HCT116 (cell line): ENCODE data around the gene SEMA4C. TPM values are rescaled to one million over a fixed set of nuclear protein-coding genes. Genes with fewer than 3 reads are reported as not detected.

Source experiments
- ATAC-seq: fragments of 200-7000 bp; cut with Tn5 transposase; 2 replicates; pipeline ENCODE4 v1.9.1; 2020; ENCODE audit warnings: mild to moderate bottlenecking, moderate library complexity
- BruUV-seq: library from RNA; stranded (reverse); fragments of 400-500 nt; replicated peaks from 2 replicates; lab custom pipeline; 2021; lab: Mats Ljungman, UMichigan
- CTCF ChIA-PET: fragments of 300-600 bp; sonication (Branson Sonifier 250); formaldehyde crosslinking; loops from one replicate; lab custom pipeline; 2021; ENCODE audit warnings: antibody characterized with exemption; lab: Charles Lee
- POLR2A ChIA-PET: fragments of 300-600, 350-600 bp; sonication (Branson Sonifier 250); formaldehyde crosslinking; loops from one replicate; lab custom pipeline; 2021; ENCODE audit warnings: antibody characterized with exemption; lab: Charles Lee
- RAD21 ChIA-PET, 2 experiments: fragments of 300-600 bp; sonication (Branson Sonifier 250); formaldehyde crosslinking; loops; one replicate each; lab custom pipeline; 2023; ENCODE audit warnings: low total read pairs in 2 of 2; ENCODE audit not compliant: uncharacterized antibody in 2 of 2, unreplicated experiment in 2 of 2, low non-redundant PET in 1 of 2; lab: Charles Lee
- DNase-seq: peaks from one replicate; pipeline ENCODE4 v3.0.0-alpha.2; 2010; ENCODE audit warnings: low read depth, low spot score
- H2AFZ ChIP-seq: fragments of 200-600 bp; shearing (Covaris generic), sonication (generic); 2 replicates; pipeline ENCODE4 v1.6.1; 2017; ENCODE audit warnings: low read depth, mixed run types, mixed read lengths, antibody characterized with exemption, low read length; ENCODE audit not compliant: poor library complexity, severe bottlenecking
- H3K27ac ChIP-seq: 2 replicates; pipeline ENCODE4 v1.5.1; 2012; ENCODE audit warnings: low read depth, low read length
- H3K27me3 ChIP-seq: fragments of 200-600 bp; sonication (generic); 2 replicates; pipeline ENCODE4 v1.6.1; 2016; ENCODE audit warnings: mixed run types, low read length, mixed read lengths; ENCODE audit not compliant: insufficient read depth
- H3K36me3 ChIP-seq, 2 experiments: fragments of 200-500 bp in 1 of 2; fragments of 200-600 bp in 1 of 2; sonication (Bioruptor generic) in 1 of 2; sonication (generic) in 1 of 2; 2 replicates each; pipeline versions ENCODE4 v1.5.1 to v1.6.1; 2014 to 2016; ENCODE audit warnings: low read length in 2 of 2, inconsistent platforms in 1 of 2, mixed read lengths in 1 of 2, mixed run types in 1 of 2; ENCODE audit not compliant: insufficient read depth in 2 of 2, control insufficient read depth in 1 of 2
- H3K4me1 ChIP-seq, 2 experiments: fragments of 200-600 bp in 1 of 2; sonication (generic) in 1 of 2; 2 replicates each; pipeline versions ENCODE4 v1.5.1 to v1.6.1; 2012 to 2017; ENCODE audit warnings: low read length in 2 of 2, inconsistent platforms in 1 of 2, mild to moderate bottlenecking in 1 of 2, mixed read lengths in 1 of 2, mixed run types in 1 of 2, moderate library complexity in 1 of 2; ENCODE audit not compliant: insufficient read depth in 2 of 2, control insufficient read depth in 1 of 2
- H3K4me2 ChIP-seq: fragments of 200-600 bp; sonication (generic); 2 replicates; pipeline ENCODE4 v1.6.1; 2017; ENCODE audit warnings: mixed run types, low read length, mixed read lengths
- H3K4me3 ChIP-seq, 2 experiments: fragments of 200-600 bp in 1 of 2; sonication (generic) in 1 of 2; replicated peaks in 1 of 2; 2 replicates each; pipeline ENCODE4 v1.5.1; 2011 to 2016; ENCODE audit warnings: low read length in 2 of 2, control low read depth in 1 of 2, low read depth in 1 of 2, mild to moderate bottlenecking in 1 of 2, mixed read lengths in 1 of 2, mixed run types in 1 of 2
- H3K79me2 ChIP-seq: fragments of 200-600 bp; sonication (generic); 2 replicates; pipeline ENCODE4 v1.6.1; 2017; ENCODE audit warnings: mild to moderate bottlenecking, mixed run types, low read length, moderate library complexity, mixed read lengths; ENCODE audit not compliant: insufficient read depth
- H3K9ac ChIP-seq: fragments of 200-600 bp; sonication (generic); 2 replicates; pipeline ENCODE4 v1.6.1; 2016; ENCODE audit warnings: low read length, mixed read lengths
- H3K9me2 ChIP-seq: fragments of 200-600 bp; sonication (generic), shearing (Covaris generic); 2 replicates; pipeline ENCODE4 v1.6.1; 2017; ENCODE audit warnings: mixed run types, mild to moderate bottlenecking, moderate library complexity; ENCODE audit not compliant: insufficient read depth
- H3K9me3 ChIP-seq, 2 experiments: fragments of 200-500 bp in 1 of 2; fragments of 200-600 bp in 1 of 2; sonication (Bioruptor generic) in 1 of 2; sonication (generic) in 1 of 2; 2 replicates each; pipeline ENCODE4 v1.6.1; 2014 to 2017; ENCODE audit warnings: low read length in 2 of 2, mixed read lengths in 2 of 2, inconsistent platforms in 1 of 2, low read depth in 1 of 2, mild to moderate bottlenecking in 1 of 2, mixed run types in 1 of 2, moderate library complexity in 1 of 2; ENCODE audit not compliant: control insufficient read depth in 1 of 2, insufficient read depth in 1 of 2
- H4K20me1 ChIP-seq: fragments of 200-600 bp; sonication (generic), shearing (Covaris generic); 2 replicates; pipeline ENCODE4 v1.6.1; 2017; ENCODE audit warnings: mixed run types, mild to moderate bottlenecking, moderate library complexity; ENCODE audit not compliant: insufficient read depth
- ATF3 ChIP-seq: IDR thresholded peaks from 2 replicates; pipeline ENCODE4 v1.6.1; 2012
- CBX3 ChIP-seq: IDR thresholded peaks from 2 replicates; pipeline ENCODE4 v1.6.1; 2012; ENCODE audit warnings: low read depth
- CEBPB ChIP-seq: IDR thresholded peaks from 2 replicates; pipeline ENCODE4 v1.6.1; 2012; ENCODE audit warnings: low read depth
- CTCF ChIP-seq, 3 experiments: fragments of 200-600 bp in 1 of 3; sonication (generic) in 1 of 3; IDR thresholded peaks in 2 of 3; conservative IDR thresholded peaks in 1 of 3; 2 replicates each; pipeline ENCODE4 v1.5.1; 2012 to 2017; ENCODE audit warnings: low read depth in 2 of 3, low read length in 2 of 3, antibody characterized with exemption in 1 of 3, borderline replicate concordance in 1 of 3, control low read depth in 1 of 3, mild to moderate bottlenecking in 1 of 3, mixed read lengths in 1 of 3, mixed run types in 1 of 3, moderate library complexity in 1 of 3; ENCODE audit not compliant: insufficient read depth in 1 of 3
- EGR1 ChIP-seq: IDR thresholded peaks from 2 replicates; pipeline ENCODE4 v1.6.1; 2012; ENCODE audit warnings: low read depth
- EZH2 ChIP-seq: fragments of 200-600 bp; sonication (generic); IDR thresholded peaks from 2 replicates; pipeline ENCODE4 v1.6.1; 2017; ENCODE audit warnings: antibody characterized with exemption, mixed run types
- FOSL1 ChIP-seq: IDR thresholded peaks from 2 replicates; pipeline ENCODE4 v1.6.1; 2012; ENCODE audit warnings: low read depth
- JUND ChIP-seq: IDR thresholded peaks from 2 replicates; pipeline ENCODE4 v1.6.1; 2012
- MAX ChIP-seq: IDR thresholded peaks from 2 replicates; pipeline ENCODE4 v1.6.1; 2012
- POLR2AphosphoS5 ChIP-seq: IDR thresholded peaks from 2 replicates; pipeline ENCODE4 v1.6.1; 2011; ENCODE audit warnings: mild to moderate bottlenecking, low read depth, low read length, moderate library complexity
- SP1 ChIP-seq: IDR thresholded peaks from 2 replicates; pipeline ENCODE4 v1.6.1; 2012; ENCODE audit warnings: low read depth
- SRF ChIP-seq: IDR thresholded peaks from 2 replicates; pipeline ENCODE4 v1.6.1; 2012; ENCODE audit warnings: low read depth
- TCF7L2 ChIP-seq: IDR thresholded peaks from 2 replicates; pipeline ENCODE4 v1.7.0; 2011; ENCODE audit warnings: borderline replicate concordance, inconsistent platforms; ENCODE audit not compliant: insufficient read depth, insufficient read length; ENCODE audit errors: extremely low read depth
- intact Hi-C: fragments of 100-400 bp; cut with micrococcal nuclease; formaldehyde crosslinking; loops from 2 replicates; pipeline ENCODE4 v1.10.0; 2022
- total RNA-seq: library from RNA; stranded (reverse); gene quantifications from one replicate; pipeline ENCODE4 v1.2.1, GENCODE V29; 2021; ENCODE audit not compliant: unreplicated experiment

Gene SEMA4C
- total RNA-seq, 1 experiment from 2014 or later = 25.4 TPM

- ChIA-PET POLR2A (no interaction called here), RAD21 (no interaction called here), CTCF (no interaction called here)
- no peaks in the 10 kb centered on the region for H3K27me3 ChIP-seq
- intact Hi-C loops = no loop called here
- TF ChIP-seq POLR2AphosphoS5 (no peak), ATF3 (no peak), MAX (no peak), CTCF (IDR thresholded peaks at IDR 0.05 in 2 of 3, conservative IDR thresholded peaks at IDR 0.05 in 1 of 3; ENCODE audit: borderline replicate concordance in 1 of 3, insufficient read depth in 1 of 3, low read depth in 2 of 3, low read length in 2 of 3) (no peak), JUND (no peak), SRF (no peak), EZH2 (no peak)
- DNase-seq (no peak), ATAC-seq (no peak)
- peaks cover 58% of the 10 kb centered on the region for H3K79me2 ChIP-seq
- no peak overlapping the region for H3K9ac ChIP-seq
- H2AFZ ChIP-seq = no peak overlapping the region
- H3K9me2 ChIP-seq = no peaks in the 10 kb centered on the region
- no peak overlapping the region for H3K4me3 ChIP-seq
- no peaks in the 10 kb centered on the region for H4K20me1 ChIP-seq
- no TSS peak for BruUV-seq
- no peak overlapping the region for H3K27ac ChIP-seq
- no peaks in the 10 kb centered on the region; a peak in 1 of 4 replicates for H3K4me1 ChIP-seq
- H3K4me2 ChIP-seq = no peak overlapping the region
- peaks cover 7 to 16% of the 10 kb centered on the region in 2 experiments; a peak in 2 of 4 replicates for H3K36me3 ChIP-seq
- H3K9me3 ChIP-seq = no peaks in the 10 kb centered on the region
Observed at GRCh38 chr2:96823198-96823597, 46.7 kb downstream of the SEMA4C start.

- no peak overlapping the region for H2AFZ ChIP-seq
- TF ChIP-seq JUND = no peak
- no peak for TF ChIP-seq EGR1
- no peak for TF ChIP-seq CEBPB
- no peak for TF ChIP-seq CBX3
- TF ChIP-seq SP1 = no peak
- TF ChIP-seq SRF = no peak
- TF ChIP-seq EZH2 = no peak
- TF ChIP-seq FOSL1 = no peak
- no peak for TF ChIP-seq TCF7L2
- TF ChIP-seq, all 23 proteins: peak for 0
- no peaks in the 10 kb centered on the region for H3K9me2 ChIP-seq
- H3K79me2 ChIP-seq = peaks cover 62% of the 10 kb centered on the region
- CTCF ChIA-PET = no interaction called here
- H3K4me1 ChIP-seq = peaks cover 2 to 4% of the 10 kb centered on the region in 2 experiments; a peak in 3 of 4 replicates
- H3K4me3 ChIP-seq = no peak overlapping the region
- peaks cover 6 to 12% of the 10 kb centered on the region in 2 experiments; a peak in 2 of 4 replicates for H3K36me3 ChIP-seq
- DNase-seq = no peak
- no peak overlapping the region for H3K27ac ChIP-seq
- ATAC-seq = no peak
- intact Hi-C loops = no loop called here
- no peaks in the 10 kb centered on the region for H3K27me3 ChIP-seq
- RAD21 ChIA-PET = no interaction called here
- no TSS peak for BruUV-seq
- no peak overlapping the region for H3K9ac ChIP-seq
- no peaks in the 10 kb centered on the region for H4K20me1 ChIP-seq
- H3K9me3 ChIP-seq = no peaks in the 10 kb centered on the region
- POLR2A ChIA-PET = no interaction called here
- no peak overlapping the region for H3K4me2 ChIP-seq
Observed at GRCh38 chr2:96822786-96823185, 47.1 kb downstream of the SEMA4C start.
